ENCODE data around the gene ASIC5. TPM values are rescaled to one million over a fixed set of nuclear protein-coding genes. Genes with fewer than 3 reads are reported as not detected.

The ASIC5 gene
- total and polyA plus RNA-seq, 2 of the 4 experiments (the other 2 are of a cell fraction), result not detected

- Histone ChIP-seq H4K8ac (ENCODE audit: low read depth in 2 of 2, low read length in 2 of 2) (no peak overlapping the region), H3K4ac (ENCODE audit: low read depth, low read length) (no peak overlapping the region), H3K4me2 (ENCODE audit: low read depth, low read length) (no peak overlapping the region), H4K91ac (ENCODE audit: insufficient read depth, low read depth, low read length) (no peak overlapping the region), H2BK15ac (ENCODE audit: low read depth, low read length) (no peak overlapping the region), H3K18ac (ENCODE audit: low read depth, low read length) (no peak overlapping the region), H3K56ac (ENCODE audit: extremely low read depth, insufficient read depth, low read length) (no peak overlapping the region), H2AK5ac (ENCODE audit: low read depth, low read length) (no peak overlapping the region), H3K36me3 (ENCODE audit: control insufficient read depth, insufficient read depth, low read length) (peaks cover 2% of the 10 kb centered on the region; the same call in 1 of the 2 replicates), H2BK120ac (ENCODE audit: low read depth, low read length) (no peak overlapping the region), H2AFZ (replicated peaks; ENCODE audit: low read length, poor library complexity) (no peak overlapping the region), H3K4me1 (ENCODE audit: control insufficient read depth, insufficient read depth, low read length) (peaks cover 2% of the 10 kb centered on the region; the same call in 1 of the 2 replicates), H4K5ac (ENCODE audit: low read depth, low read length) (0 out of 2 replicates have a peak overlapping the region, but pooled peaks have one; percentile 68), H3K27ac (ENCODE audit: insufficient read depth, low read length) (no peak overlapping the region), H2AK9ac (replicated peaks; ENCODE audit: low read depth, low read length, poor library complexity) (no peak overlapping the region), H2BK5ac (ENCODE audit: low read depth, low read length, poor library complexity, severe bottlenecking) (no peak overlapping the region), H3K4me3 (ENCODE audit: insufficient read depth, low read depth, low read length) (no peak overlapping the region), H3K9ac (ENCODE audit: low read depth, low read length) (no peak overlapping the region), H3K9me1 (ENCODE audit: insufficient read depth, low read length) (no peaks in the 10 kb centered on the region), H4K20me1 (ENCODE audit: insufficient read depth, low read length) (no peaks in the 10 kb centered on the region), H3K14ac (replicated peaks; ENCODE audit: low read depth, low read length) (no peak overlapping the region), H3K27me3 (ENCODE audit: control insufficient read depth, insufficient read depth, low read length) (no peaks in the 10 kb centered on the region), H2BK20ac (ENCODE audit: low read depth, low read length) (no peak overlapping the region), H3K9me3 (ENCODE audit: control insufficient read depth, insufficient read depth, low read length) (no peaks in the 10 kb centered on the region), H3K23ac (ENCODE audit: low read depth, low read length) (no peak overlapping the region), H3K79me1 (ENCODE audit: low read depth in 1 of 2, low read length in 2 of 2) (no peaks in the 10 kb centered on the region)
- ChIA-PET POLR2A (ENCODE audit: unreplicated experiment) (no interaction called here), CTCF (interaction anchor here (0.6 to 1.2 kb wide), 15 partner anchors 9 to 804 kb away, joined by 3 to 6 read pairs (median 3); no protein-coding TSS in a partner anchor)
- in situ Hi-C loops (cut with MboI; ENCODE audit: low sequenced_read_pairs), result loop anchor here (10.0 to 25.0 kb wide), 3 partner anchors 342 to 975 kb away; no protein-coding TSS in a partner anchor
- no TSS peak for BruUV-seq (replicated peaks)
- intact Hi-C loops (cut with micrococcal nuclease), result loop anchor here (1.0 to 10.0 kb wide), 4 partner anchors 345 to 972 kb away; no protein-coding TSS in a partner anchor
- ATAC-seq (ENCODE audit: low read depth) (peak; percentile 96), DNase-seq (peak; percentile 70)
- no CpG with 5 or more reads among the region's 5 CpGs for WGBS, 2 experiments (ENCODE audit: extremely low coverage in 2 of 2, insufficient read length in 1 of 2)
- dilution Hi-C loops (cut with HindIII; ENCODE audit: low sequenced_read_pairs, unreplicated experiment), result no loop called here
- TF ChIP-seq MXI1 (IDR thresholded peaks at IDR 0.05; ENCODE audit: borderline replicate concordance, low read depth, low read length) (no peak), POLR2A (IDR thresholded peaks at IDR 0.05; ENCODE audit: low read depth, low read length) (0 out of 2 replicates have a peak, but pooled peaks have one; percentile 46), MAZ (IDR thresholded peaks at IDR 0.05; ENCODE audit: borderline replicate concordance, low read depth, low read length) (no peak), CHD1 (IDR thresholded peaks at IDR 0.05; ENCODE audit: low read depth, low read length) (no peak), RAD21 (IDR thresholded peaks at IDR 0.05; ENCODE audit: low read length) (peak; percentile 93), BHLHE40 (IDR thresholded peaks at IDR 0.05; ENCODE audit: low read depth, low read length) (no peak), ELK1 (IDR thresholded peaks at IDR 0.05; ENCODE audit: borderline replicate concordance, low read depth, low read length) (no peak), MAFK (IDR thresholded peaks at IDR 0.05; ENCODE audit: low read depth, low read length) (no peak), USF2 (IDR thresholded peaks at IDR 0.05; ENCODE audit: low read depth, low read length) (no peak), FOS (IDR thresholded peaks at IDR 0.05; ENCODE audit: low read depth, low read length) (no peak), NFE2L2 (IDR thresholded peaks at IDR 0.05; ENCODE audit: low read depth, low read length) (no peak), CEBPB (IDR thresholded peaks at IDR 0.05; ENCODE audit: low read depth, low read length) (no peak), RCOR1 (IDR thresholded peaks at IDR 0.05; ENCODE audit: insufficient replicate concordance, low read length) (no peak), RFX5 (IDR thresholded peaks at IDR 0.05; ENCODE audit: low read depth, low read length) (no peak), SMC3 (IDR thresholded peaks at IDR 0.05; ENCODE audit: low read depth, low read length) (peak; percentile 92)
Measured at GRCh38 chr4:155787113-155787710, 78.9 kb downstream of the ASIC5 start.
